Measurements from ENCODE around the gene GEMIN4.
"Not testable (repeated sequence)": the region's sequence is repeated elsewhere in the genome, so short reads cannot be mapped to it uniquely, and the experiment has no call there.

The GEMIN4 gene

GRCh38 chr17:791829-792228 is 39.8 kb upstream of the GEMIN4 start:
- peaks cover 23 to 65% of the 10 kb centered on the region in 2 experiments for H3K36me3 ChIP-seq (ENCODE audit: control insufficient read depth in 2 of 2, insufficient read depth in 1 of 2, low read length in 2 of 2)
- POLR2A ChIA-PET = interaction anchor here (0.6 to 5.9 kb wide), 3 partner anchors 9 to 193 kb away, joined by 5 to 33 read pairs (median 7); partner anchors contain the start of genes GLOD4, MRM3 and NXN
- no peak overlapping the region for H3K4me3 ChIP-seq (ENCODE audit: low read depth, low read length)
- TF ChIP-seq ZBTB20 (tag by site-specific recombination; IDR thresholded peaks at IDR 0.05) = no peak
- no peak for TF ChIP-seq GFI1B (tag by site-specific recombination; IDR thresholded peaks at IDR 0.05)
- 0 out of 2 replicates have a peak, but pooled peaks have one; percentile 23 for TF ChIP-seq EGR2 (tag by site-specific recombination; IDR thresholded peaks at IDR 0.05; ENCODE audit: low read depth)
- no peak for TF ChIP-seq SP3 (tag by site-specific recombination; IDR thresholded peaks at IDR 0.05)
- TF ChIP-seq BCL11B (tag by site-specific recombination; IDR thresholded peaks at IDR 0.05; ENCODE audit: low read depth) = no peak
- TF ChIP-seq, protein P1, sequence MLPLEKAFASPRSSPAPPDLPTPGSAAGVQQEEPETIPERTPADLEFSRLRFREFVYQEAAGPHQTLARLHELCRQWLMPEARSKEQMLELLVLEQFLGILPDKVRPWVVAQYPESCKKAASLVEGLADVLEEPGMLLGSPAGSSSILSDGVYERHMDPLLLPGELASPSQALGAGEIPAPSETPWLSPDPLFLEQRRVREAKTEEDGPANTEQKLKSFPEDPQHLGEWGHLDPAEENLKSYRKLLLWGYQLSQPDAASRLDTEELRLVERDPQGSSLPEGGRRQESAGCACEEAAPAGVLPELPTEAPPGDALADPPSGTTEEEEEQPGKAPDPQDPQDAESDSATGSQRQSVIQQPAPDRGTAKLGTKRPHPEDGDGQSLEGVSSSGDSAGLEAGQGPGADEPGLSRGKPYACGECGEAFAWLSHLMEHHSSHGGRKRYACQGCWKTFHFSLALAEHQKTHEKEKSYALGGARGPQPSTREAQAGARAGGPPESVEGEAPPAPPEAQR (tag by site-specific recombination; IDR thresholded peaks at IDR 0.05) = no peak
- no peak for TF ChIP-seq ZNF624 (tag by site-specific recombination; IDR thresholded peaks at IDR 0.05)
- H3K4me1 ChIP-seq (ENCODE audit: control insufficient read depth, insufficient read depth, low read length) = no peaks in the 10 kb centered on the region
- CTCF ChIA-PET = interaction anchor here (0.8 to 11.0 kb wide), 5 partner anchors 38 to 207 kb away, joined by 3 to 173 read pairs (median 3); partner anchors contain the start of genes NXN and TIMM22
- H3K9me3 ChIP-seq (ENCODE audit: control insufficient read depth, insufficient read depth, low read depth, low read length) = no peaks in the 10 kb centered on the region
- no peak overlapping the region for H3K27ac ChIP-seq (ENCODE audit: extremely low read depth, low read depth, low read length)

- H3K4me3 ChIP-seq (ENCODE audit: low read depth, low read length); CTCF ChIA-PET; H3K4me1 ChIP-seq (ENCODE audit: control insufficient read depth, insufficient read depth, low read length); H3K27ac ChIP-seq (ENCODE audit: extremely low read depth, low read depth, low read length); H3K9me3 ChIP-seq (ENCODE audit: control insufficient read depth, insufficient read depth, low read depth, low read length): not testable (repeated sequence)
- POLR2A ChIA-PET = interaction anchor here (0.6 to 5.9 kb wide), 2 partner anchors 189 to 195 kb away, joined by 3 to 33 read pairs; partner anchors contain the start of gene NXN
- peaks cover 23 to 70% of the 10 kb centered on the region in 2 experiments for H3K36me3 ChIP-seq (ENCODE audit: control insufficient read depth in 2 of 2, insufficient read depth in 1 of 2, low read length in 2 of 2)
Observed at GRCh38 chr17:790874-791247, 38.8 kb upstream of the GEMIN4 start.

DNA sequence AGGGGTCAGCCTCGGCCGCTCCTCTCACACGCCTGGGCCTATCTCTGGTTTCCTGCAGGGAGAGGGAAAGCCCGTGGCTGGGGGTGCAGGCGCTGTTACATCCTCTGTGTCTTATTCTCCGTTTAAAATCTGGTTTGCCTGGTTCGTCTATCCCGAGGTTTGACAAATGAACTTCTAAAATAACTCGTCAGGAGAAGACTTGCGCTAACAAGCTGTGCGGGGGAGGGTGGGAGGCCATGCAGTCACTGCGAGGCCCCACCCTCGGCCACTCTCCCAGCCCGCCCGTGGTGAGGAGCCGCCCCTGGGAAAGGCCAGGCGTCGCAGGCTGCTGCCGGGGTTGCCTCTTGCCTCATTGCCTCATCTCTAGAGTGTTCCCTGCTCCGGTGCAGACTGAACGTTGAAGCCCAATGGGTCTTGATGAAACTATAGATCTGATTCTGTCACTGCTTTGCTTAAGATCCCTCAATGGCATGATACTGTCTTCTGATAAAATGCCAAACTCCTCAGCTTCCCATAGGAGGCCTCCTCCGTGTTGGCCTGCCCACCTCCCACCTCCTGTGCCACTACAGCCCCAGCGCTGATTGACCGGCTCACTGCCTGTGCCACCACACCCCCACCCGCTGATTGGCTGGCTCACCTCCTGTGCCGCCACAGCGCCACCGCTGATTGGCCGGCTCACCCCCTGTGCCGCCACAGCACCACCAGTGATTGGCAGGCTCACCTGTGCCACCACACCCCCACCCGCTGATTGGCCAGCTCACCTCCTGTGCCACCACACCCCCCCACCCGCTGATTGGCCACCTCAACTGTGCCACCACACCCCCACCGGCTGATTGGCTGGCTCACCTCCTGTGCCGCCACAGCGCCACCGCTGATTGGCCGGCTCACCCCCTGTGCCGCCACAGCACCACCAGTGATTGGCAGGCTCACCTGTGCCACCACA is 38.1 kb upstream of the GEMIN4 start:
- H3K4me3 ChIP-seq (ENCODE audit: low read depth, low read length); H3K27ac ChIP-seq (ENCODE audit: extremely low read depth, low read depth, low read length); CTCF ChIA-PET; H3K9me3 ChIP-seq (ENCODE audit: control insufficient read depth, insufficient read depth, low read depth, low read length); H3K4me1 ChIP-seq (ENCODE audit: control insufficient read depth, insufficient read depth, low read length): not testable (repeated sequence)
- POLR2A ChIA-PET = interaction anchor here (0.6 to 5.9 kb wide), 3 partner anchors 189 to 195 kb away, joined by 3 to 33 read pairs (median 8); partner anchors contain the start of gene NXN
- H3K36me3 ChIP-seq (ENCODE audit: control insufficient read depth in 2 of 2, insufficient read depth in 1 of 2, low read length in 2 of 2) = peaks cover 23 to 74% of the 10 kb centered on the region in 2 experiments
- peak; percentile 81 for TF ChIP-seq KLF1 (tag by site-specific recombination; IDR thresholded peaks at IDR 0.05)

GRCh38 chr17:789160-789840 is 37.2 kb upstream of the GEMIN4 start:
- H3K36me3 ChIP-seq (ENCODE audit: control insufficient read depth in 2 of 2, insufficient read depth in 1 of 2, low read length in 2 of 2) = peaks cover 23 to 83% of the 10 kb centered on the region in 2 experiments
- ChIA-PET POLR2A (interaction anchor here (0.8 to 2.3 kb wide), 4 partner anchors 36 to 192 kb away, joined by 3 to 8 read pairs (median 4); partner anchors contain the start of gene NXN), CTCF (interaction anchor here (1.6 kb wide), 1 partner anchor 191 kb away, joined by 4 read pairs; no protein-coding TSS in a partner anchor)

More at GRCh38 chr17:789160-789840, 37.2 kb upstream of the GEMIN4 start:
- no peaks in the 10 kb centered on the region for H3K4me1 ChIP-seq (ENCODE audit: control insufficient read depth, insufficient read depth, low read length)
- TF ChIP-seq ZNF785 (tag by site-specific recombination; IDR thresholded peaks at IDR 0.05) (no peak), KLF1 (tag by site-specific recombination; IDR thresholded peaks at IDR 0.05) (no peak), FEZF1 (tag by site-specific recombination; IDR thresholded peaks at IDR 0.05) (no peak), HOXC10 (CRISPR knock-in tag; IDR thresholded peaks at IDR 0.05) (no peak), ZNF239 (tag by site-specific recombination; IDR thresholded peaks at IDR 0.05) (no peak), OVOL3 (tag by site-specific recombination; IDR thresholded peaks at IDR 0.05) (no peak), SP3 (tag by site-specific recombination; IDR thresholded peaks at IDR 0.05) (no peak), ZNF530 (tag by site-specific recombination; IDR thresholded peaks at IDR 0.05; ENCODE audit: low read depth) (no peak), ZNF660 (tag by site-specific recombination; IDR thresholded peaks at IDR 0.05) (no peak), ZNF221 (tag by site-specific recombination; IDR thresholded peaks at IDR 0.05; ENCODE audit: borderline replicate concordance) (no peak)
- TF ChIP-seq, protein P2, sequence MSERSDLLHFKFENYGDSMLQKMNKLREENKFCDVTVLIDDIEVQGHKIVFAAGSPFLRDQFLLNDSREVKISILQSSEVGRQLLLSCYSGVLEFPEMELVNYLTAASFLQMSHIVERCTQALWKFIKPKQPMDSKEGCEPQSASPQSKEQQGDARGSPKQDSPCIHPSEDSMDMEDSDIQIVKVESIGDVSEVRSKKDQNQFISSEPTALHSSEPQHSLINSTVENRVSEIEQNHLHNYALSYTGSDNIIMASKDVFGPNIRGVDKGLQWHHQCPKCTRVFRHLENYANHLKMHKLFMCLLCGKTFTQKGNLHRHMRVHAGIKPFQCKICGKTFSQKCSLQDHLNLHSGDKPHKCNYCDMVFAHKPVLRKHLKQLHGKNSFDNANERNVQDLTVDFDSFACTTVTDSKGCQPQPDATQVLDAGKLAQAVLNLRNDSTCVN (tag by site-specific recombination; optimal IDR thresholded peaks at IDR 0.05) = no peak
- TF ChIP-seq, protein P3, sequence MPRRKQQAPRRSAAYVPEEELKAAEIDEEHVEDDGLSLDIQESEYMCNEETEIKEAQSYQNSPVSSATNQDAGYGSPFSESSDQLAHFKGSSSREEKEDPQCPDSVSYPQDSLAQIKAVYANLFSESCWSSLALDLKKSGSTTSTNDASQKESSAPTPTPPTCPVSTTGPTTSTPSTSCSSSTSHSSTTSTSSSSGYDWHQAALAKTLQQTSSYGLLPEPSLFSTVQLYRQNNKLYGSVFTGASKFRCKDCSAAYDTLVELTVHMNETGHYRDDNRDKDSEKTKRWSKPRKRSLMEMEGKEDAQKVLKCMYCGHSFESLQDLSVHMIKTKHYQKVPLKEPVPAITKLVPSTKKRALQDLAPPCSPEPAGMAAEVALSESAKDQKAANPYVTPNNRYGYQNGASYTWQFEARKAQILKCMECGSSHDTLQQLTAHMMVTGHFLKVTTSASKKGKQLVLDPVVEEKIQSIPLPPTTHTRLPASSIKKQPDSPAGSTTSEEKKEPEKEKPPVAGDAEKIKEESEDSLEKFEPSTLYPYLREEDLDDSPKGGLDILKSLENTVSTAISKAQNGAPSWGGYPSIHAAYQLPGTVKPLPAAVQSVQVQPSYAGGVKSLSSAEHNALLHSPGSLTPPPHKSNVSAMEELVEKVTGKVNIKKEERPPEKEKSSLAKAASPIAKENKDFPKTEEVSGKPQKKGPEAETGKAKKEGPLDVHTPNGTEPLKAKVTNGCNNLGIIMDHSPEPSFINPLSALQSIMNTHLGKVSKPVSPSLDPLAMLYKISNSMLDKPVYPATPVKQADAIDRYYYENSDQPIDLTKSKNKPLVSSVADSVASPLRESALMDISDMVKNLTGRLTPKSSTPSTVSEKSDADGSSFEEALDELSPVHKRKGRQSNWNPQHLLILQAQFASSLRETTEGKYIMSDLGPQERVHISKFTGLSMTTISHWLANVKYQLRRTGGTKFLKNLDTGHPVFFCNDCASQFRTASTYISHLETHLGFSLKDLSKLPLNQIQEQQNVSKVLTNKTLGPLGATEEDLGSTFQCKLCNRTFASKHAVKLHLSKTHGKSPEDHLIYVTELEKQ (tag by site-specific recombination; IDR thresholded peaks at IDR 0.05; ENCODE audit: borderline replicate concordance) = no peak
- no peak overlapping the region for H3K27ac ChIP-seq (ENCODE audit: extremely low read depth, low read depth, low read length)
- no peak overlapping the region for H3K4me3 ChIP-seq (ENCODE audit: low read depth, low read length)
- H3K9me3 ChIP-seq (ENCODE audit: control insufficient read depth, insufficient read depth, low read depth, low read length) = no peaks in the 10 kb centered on the region
